DMS114 treated with DMSO at 0.1 percent for 48 hours (cell line): Measurements from ENCODE around the gene CD82.
"Not testable (repeated sequence)": the region's sequence is repeated elsewhere in the genome, so short reads cannot be mapped to it uniquely, and the experiment has no call there.

Source experiments
- DNase-seq: peaks from one replicate; lab custom pipeline; 2025; ENCODE audit not compliant: unreplicated experiment; lab: John Stamatoyannopoulos, UW

CD82 gene

GRCh38 chr11:44628730-44629700 lies 63.6 kb downstream of the CD82 start:
- DNase-seq = no peak

GRCh38 chr11:44629732-44630345 lies 64.4 kb downstream of the CD82 start:
- DNase-seq = no peak

DNA sequence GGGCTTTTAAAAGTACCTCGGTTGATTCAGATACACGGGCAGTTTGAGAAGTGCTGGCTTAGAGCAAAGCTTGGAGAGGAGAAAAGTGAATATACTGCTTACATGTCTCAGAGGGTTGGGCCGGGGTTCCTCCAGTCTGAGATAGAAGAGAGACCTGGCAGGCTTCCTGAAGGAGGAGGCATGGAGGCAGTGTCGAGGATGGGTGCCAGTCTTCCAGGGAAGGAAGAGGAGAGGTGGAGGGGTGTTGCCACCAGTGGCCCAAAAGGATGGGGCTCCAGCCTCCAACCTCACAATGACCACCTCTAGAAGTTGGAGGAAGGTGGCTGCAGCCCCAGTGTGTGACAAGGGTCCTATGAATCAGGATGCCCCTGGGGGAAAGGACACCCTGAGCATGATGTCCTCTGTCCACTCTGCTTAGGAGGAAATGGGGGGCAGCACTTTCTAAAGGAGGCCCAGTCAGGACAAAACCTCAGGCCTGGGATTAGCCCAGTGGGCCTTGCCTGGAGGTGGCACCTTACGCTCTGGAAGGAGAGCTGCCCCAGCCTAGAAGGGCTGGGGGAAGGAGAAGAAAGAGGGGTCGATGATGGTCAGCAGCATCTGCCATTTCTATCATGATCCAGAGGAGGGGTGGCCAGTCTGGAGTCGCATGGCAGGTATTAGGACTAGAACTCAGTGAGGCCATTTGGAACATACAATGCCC lies 65.2 kb downstream of the CD82 start:
- no peak for DNase-seq

GRCh38 chr11:44631831-44632230 lies 66.4 kb downstream of the CD82 start:
- no peak for DNase-seq

- DNase-seq = no peak
These were observed 67.1 kb downstream of the CD82 start for GRCh38 chr11:44632466-44633123.

- DNase-seq = no peak
These were observed 68.2 kb downstream of the CD82 start for GRCh38 chr11:44633641-44634040.

GRCh38 chr11:44634401-44635281 lies 69.2 kb downstream of the CD82 start:
- DNase-seq = no peak

GRCh38 chr11:44637487-44637886 lies 72.0 kb downstream of the CD82 start:
- no peak for DNase-seq

GRCh38 chr11:44638032-44638431 lies 72.6 kb downstream of the CD82 start:
- DNase-seq = no peak

DNA sequence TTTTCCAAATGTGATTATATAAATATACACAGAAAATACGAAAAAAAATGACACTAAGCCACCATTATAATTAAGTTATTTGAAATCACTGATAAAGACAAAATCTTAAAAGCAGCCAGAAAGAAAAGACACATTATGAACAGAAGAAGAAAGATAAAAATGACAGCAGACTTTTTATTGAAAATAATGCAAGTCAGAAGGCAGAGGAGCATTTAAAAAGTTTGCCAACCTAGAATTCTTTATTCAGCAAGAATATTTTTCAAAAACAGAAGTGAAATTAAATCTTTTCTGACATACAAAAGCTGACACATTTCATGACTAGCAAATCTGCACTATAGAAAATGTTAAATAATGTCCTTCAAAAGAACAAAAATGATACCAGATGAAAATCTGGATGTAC lies 77.8 kb downstream of the CD82 start:
- no peak for DNase-seq

- no peak for DNase-seq
These were observed 80.4 kb downstream of the CD82 start for GRCh38 chr11:44645827-44646226.

- not testable (repeated sequence) for DNase-seq
These were observed 81.9 kb downstream of the CD82 start for GRCh38 chr11:44647255-44647955.

GRCh38 chr11:44648109-44648508 lies 82.6 kb downstream of the CD82 start:
- no peak for DNase-seq

GRCh38 chr11:44651535-44652155 lies 86.2 kb downstream of the CD82 start:
- DNase-seq = no peak

DNA sequence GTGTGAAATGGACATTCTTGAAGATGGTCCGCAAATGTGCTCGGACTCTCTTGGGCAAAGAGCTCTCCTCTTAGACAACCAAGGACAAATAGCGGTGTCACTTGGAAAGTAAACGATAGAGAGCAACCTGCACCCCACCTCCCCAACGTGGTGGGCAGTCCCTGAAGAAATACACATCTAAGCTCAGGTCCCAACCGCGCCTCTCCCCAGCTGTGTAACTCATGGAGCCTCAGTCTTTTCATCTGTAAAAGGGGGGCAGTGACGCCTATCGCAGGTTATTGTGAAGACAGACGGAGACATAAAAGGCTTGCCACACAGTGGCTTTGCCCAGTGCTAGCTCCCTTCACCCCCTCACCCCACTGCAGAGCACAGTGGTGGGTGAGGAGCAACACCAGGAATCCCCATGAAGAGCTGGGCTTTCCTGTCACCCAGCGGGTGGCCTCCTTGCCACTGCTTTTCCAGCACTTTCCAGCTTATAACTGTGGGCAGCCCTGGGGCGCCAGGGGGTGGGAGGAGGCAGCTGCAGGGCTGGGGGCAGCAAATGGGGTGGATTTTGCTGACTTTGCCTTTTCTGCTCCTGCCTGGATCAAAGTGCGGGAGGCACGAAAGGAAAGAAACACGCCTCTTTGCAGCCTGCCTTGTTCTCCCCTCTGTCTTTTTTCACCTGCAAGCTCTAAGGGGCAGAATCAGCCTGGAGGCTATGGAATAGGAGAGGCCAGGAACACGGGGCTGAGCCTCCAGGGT lies 87.6 kb downstream of the CD82 start:
- no peak for DNase-seq

DNA sequence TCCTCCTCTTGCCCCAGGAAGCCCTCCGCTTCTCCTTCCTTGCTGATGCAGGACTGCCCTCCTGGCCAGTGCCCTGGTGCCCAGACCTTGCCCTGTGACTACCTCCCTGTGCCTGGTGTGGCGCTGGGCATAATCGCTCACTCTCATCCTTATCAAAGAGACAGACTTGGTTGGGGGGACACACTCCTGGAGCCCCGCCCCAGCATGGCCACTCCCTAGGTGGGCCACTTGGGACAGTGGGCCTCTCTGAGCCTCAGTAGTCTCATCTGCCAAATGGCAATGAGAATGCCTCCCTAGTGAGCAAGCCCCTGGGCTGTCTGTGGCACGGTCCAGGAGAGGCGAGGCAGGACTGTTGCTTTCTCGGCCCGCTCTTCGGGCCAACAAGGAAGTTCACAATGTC lies 88.6 kb downstream of the CD82 start:
- no peak for DNase-seq

- DNase-seq = no peak
These were observed 89.1 kb downstream of the CD82 start for GRCh38 chr11:44654596-44654995.

- no peak for DNase-seq
These were observed 92.5 kb downstream of the CD82 start for GRCh38 chr11:44657836-44658505.
